HG02973 (cell line): ENCODE data around the gene HPSE2.
"Not testable (repeated sequence)": the region's sequence is repeated elsewhere in the genome, so short reads cannot be mapped to it uniquely, and the experiment has no call there.

Experiments
- ATAC-seq: cut with Tn5 transposase; IDR thresholded peaks from one replicate; pipeline ENCODE4 v1.9.1; 2021; ENCODE audit warnings: moderate library complexity; ENCODE audit not compliant: unreplicated experiment

The HPSE2 gene

DNA sequence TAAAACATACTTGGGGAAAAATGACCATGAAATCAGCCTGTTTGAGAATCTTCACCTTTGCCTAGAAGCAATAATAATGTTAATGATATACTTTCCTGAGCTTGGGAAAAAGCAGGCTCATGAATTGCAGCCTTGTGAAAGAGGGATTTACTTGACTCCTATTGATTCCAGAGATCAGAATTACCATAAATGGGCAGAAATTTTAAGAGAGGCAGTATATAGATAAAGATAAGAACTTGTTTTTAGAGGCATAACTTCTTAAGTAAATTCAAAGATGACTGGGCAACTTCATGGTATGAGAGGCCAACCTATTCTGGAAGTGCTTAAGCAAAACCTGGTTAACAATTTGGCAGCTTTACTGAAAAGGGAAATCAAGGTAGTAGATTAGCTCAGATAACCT is 225.4 kb downstream of the HPSE2 start:
- no peak for ATAC-seq

DNA sequence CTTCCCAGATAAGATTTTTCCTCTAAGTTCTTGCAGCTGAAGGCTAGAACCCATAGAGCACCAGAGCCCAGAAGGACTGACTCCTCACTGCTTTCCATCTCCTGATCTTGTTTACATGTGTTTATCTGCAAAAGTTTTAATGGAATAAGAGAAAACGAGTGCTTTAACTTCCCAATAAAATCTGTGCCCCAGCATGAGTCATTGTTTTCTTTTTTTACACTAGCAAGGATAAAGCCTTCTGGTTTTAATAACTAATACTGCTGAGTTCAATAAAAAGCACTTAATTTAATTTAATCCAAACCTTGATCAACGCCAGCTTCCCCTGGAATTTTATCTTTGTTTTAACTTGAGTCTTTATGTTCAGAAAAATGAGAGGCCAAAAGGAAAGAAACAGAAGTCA is 227.6 kb downstream of the HPSE2 start:
- ATAC-seq = no peak

DNA sequence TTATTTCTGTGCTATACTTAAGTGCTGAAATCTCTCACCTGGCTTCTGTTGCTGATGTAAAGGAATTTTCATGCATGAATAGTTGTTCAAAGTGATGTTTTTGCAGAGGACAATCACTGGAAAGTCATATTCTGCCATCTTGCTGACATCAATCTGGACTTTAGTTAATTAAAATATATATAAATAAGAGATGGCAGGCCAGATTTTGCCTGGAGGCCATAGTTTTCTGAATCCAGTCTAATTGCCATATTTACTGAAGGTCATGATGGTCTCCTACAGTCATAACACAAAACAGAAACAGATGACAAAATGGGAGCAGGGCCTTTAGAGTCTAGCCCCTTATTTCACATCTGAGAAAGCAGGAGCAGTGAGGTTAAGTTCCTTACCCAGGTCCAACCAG is 228.2 kb downstream of the HPSE2 start:
- no peak for ATAC-seq

DNA sequence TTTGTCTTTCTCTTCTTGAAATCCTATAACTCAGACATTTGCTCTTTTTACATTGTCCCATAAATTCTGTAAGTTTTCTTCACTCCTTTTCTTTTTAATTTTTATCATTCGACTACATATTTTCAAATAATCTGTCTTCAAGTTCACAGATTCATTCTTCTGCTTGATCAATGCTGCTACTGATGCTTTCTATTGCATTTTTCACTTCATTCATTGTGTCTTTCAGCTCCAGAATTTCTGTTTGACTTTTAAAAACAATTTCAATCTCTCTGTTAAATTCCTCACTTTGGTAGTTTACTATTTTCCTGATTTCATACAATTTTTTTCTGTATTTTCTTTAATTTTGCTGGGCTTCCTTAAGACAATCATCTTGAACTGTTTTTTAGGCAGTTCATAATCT is 230.4 kb downstream of the HPSE2 start:
- no peak for ATAC-seq

DNA sequence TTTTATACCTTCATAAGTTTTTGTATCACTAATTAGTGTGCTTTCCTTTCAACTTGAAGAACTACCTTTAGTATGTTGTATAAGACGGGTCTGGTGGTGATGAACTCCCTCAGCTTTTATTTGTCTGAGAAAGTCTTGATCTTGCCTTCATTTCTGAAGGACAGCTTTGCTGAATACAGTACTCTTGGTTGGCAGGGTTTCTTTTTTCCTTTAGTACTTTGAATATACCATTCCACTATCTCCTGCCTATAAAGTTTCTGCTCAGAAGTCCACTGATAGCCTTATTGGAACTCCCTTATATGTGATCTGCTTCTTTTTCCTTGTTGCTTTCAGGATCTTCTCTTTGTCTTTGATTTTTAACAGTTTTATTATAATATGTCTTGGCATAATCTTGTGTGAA is 230.9 kb downstream of the HPSE2 start:
- ATAC-seq = no peak

DNA sequence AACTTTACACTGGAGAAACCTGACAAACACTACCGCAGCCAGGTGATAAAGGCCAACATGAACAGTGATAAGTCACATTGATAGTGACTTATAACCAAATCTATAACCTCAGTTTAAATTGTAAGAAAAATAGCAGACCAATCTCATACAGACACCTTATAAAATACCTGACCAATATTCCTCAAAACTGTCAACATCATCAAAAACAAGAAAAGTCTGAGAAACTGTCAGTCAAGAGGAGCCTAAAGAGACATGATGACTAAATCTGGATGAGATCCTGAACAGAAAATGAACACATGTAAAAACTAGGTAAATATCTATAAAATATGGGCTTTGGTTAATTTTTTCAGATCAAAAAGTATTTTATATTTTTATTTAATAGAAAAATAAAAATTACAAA is 233.3 kb downstream of the HPSE2 start:
- no peak for ATAC-seq

DNA sequence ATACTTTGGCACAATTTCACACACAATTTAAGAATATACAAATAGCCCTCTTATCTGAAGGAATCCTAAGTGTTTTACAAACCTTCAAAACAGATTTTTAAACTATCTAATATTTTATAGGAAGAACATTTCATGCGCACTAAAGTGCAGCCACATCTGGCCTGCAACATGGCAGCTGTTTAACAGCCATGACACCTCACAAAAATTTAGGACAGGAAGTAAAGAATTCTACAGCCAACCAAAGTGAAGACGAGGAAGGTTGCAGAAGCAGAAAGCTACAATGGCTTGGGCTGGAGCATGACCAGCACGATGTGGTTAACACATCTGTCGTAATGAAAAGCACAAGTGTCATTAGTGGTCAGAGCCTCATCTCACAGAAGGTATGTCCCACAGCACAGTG is 238.1 kb downstream of the HPSE2 start:
- ATAC-seq = no peak

DNA sequence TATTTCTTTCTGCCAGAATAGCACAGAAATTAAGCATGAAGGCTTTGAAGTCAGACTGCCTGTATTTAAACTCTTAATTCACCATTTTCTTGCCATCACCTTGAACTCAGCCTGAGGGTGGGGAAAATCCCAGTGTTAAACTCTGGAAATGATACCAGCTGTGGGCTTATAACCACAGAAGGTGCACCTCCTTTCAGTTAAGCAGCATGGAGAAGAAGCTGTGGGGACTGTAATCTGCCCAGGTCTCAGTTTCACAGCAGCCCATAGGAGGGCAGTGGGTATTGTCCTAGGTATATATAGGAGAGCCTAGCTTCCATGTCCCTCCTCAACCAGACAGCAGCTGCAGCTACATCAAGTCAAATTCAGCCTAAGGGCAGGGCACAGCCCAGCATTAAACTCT is 241.6 kb downstream of the HPSE2 start:
- no peak for ATAC-seq

DNA sequence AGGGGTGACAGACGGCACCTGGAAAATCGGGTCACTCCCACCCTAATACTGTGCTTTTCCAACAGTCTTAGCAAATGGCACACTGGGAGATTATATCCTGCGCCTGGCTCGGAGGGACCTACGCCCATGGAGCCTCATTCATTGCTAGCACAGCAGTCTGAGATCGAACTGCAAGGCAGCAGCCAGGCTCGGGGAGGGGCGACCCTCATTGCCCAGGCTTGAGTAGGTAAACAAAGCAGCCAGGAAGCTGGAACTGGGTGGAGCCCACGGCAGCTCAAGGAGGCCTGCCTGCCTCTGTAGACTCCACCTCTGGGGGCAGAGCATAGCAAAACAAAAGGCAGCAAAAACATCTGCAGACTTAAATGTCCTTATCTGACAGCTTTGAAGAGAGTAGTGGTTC is 251.9 kb downstream of the HPSE2 start:
- not testable (repeated sequence) for ATAC-seq

DNA sequence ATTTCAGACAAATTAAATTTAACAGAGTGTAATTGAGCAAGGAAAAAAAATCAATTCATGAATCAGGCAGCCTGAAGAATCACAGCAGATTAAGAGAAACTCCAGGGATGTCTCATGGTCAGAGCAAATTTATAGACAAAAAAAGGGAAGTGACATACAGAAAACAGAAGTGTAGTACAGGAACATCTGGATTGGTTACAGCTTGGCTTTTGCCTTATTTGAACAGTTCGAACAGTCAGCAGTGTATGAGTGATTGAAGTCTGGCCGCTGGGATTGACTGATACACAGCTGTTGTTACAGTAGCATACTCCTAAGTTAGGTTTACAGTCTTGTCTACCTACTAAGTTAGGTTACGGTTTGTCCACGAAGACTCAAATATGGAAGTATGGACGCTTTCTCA is 255.3 kb downstream of the HPSE2 start:
- ATAC-seq = no peak

DNA sequence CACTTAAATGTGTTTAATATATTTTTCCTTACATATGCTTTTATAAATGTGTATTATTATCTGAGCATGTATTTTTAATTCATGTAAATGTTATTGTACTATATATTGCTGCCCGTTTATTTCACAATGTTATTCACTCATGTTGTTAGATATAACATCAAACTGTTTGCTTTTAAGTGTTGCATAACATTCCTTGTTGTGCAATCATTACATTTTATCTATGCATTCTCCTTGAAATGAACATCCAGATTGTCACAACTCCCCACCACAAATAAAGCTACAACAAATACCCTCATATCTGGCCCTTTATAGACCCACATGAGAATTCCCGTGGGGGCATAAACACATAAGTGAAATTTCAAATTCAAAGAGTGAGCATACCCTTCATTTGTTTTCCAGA is 264.2 kb downstream of the HPSE2 start:
- ATAC-seq = no peak

DNA sequence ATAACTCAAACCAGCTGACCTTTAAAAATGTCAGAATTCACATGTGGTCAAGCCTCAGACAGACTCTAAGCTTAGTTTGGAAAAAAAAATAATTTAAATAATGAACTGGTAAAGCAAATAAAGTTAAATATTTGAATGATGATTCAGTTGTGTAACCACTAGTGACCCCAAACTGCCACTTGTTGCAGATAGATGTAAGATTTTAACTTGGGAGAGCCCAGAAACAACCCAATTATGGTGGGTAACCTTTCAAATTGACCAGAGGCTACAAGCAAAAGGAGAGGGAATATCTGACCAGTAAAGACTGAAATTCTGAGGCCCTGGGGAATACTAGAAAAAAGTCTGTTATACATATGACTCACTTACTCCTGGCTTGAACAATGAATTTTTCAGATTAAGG is 268.1 kb downstream of the HPSE2 start:
- ATAC-seq = no peak

DNA sequence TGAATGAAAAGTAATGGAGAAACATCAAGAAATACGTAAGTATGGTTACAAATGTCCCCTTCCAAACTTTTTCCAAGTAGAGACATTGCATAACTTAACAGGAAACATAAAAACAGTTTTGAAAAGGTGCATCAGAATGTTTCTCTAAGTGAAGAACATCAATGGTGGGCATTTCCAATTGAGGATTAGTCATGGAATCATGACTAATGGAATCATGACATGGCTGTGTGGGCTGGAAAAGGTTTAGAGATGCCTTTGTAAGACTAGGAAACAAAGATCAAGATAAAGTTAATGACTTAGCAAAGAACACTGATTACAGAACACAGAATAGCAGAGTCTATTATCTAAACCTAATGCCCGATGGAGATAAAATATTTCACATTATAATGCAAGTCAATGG is 272.0 kb downstream of the HPSE2 start:
- ATAC-seq = no peak

DNA sequence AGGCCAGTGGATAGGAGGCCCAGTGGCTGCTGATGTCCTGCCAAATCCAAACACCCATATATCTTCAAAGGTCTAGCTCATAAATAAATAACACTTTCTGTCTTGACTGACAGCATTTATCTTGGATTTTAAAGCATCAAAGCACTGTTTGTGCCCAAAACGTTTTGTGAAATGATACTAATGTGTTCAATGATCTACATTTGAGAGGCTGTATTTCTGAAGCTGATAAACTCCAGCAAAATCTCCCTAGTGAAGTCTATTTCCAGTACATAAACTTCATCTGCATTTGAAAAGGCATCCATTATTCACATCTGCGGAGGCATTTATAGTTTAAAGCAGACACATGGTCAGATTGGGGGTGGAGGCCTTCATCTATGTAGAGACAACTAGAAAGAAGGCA is 276.3 kb downstream of the HPSE2 start:
- no peak for ATAC-seq

DNA sequence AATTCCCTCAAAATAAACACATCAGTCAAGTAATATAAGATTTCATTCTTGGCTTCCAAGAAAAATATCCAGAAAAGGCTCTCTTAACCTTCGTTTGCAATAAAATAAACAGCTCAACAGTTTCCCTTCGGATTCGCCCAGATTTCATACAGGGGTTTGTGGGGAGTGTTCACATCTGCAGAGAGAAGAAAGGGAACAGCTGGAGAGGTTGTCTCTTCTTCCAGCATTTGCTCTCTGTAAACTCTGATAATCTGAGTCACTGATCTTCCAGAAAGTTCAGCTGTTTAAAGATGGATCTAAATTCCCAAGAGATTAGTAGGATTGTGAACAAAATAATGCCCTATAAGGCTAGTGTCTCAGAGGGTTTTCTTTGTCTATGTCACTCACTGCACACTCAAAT is 277.9 kb downstream of the HPSE2 start:
- no peak for ATAC-seq

DNA sequence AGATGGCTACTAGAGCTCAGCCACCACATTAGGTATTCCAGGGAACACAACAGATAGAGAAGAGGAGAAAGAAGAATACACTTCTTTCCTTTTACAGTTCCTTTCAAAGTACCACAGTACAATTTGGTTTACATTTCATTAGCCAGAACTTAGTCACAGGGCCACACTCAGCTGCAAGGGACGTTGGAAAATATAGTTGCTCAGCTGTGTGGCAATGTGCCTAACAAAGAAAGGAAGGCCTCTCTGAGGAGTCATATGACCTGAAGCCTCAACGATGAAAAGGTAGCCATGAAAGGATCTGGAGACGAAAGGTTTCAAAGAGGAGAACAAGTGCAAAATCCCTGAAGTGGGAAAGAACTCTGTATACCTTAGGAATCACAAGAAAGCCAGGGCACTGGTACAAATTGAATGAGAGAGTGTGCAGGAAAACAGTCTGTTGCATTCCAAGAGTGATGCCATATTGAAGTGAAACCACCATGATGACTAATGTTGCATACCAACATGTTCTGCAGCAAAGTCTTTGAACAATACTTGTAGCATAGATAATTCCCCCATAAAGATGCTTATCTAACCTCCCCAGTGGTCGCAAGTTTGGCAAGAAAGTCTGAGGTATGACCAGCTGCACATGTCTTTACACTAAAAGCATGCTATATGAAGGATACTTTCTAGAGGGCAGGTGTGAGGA is 278.9 kb downstream of the HPSE2 start:
- ATAC-seq = no peak

DNA sequence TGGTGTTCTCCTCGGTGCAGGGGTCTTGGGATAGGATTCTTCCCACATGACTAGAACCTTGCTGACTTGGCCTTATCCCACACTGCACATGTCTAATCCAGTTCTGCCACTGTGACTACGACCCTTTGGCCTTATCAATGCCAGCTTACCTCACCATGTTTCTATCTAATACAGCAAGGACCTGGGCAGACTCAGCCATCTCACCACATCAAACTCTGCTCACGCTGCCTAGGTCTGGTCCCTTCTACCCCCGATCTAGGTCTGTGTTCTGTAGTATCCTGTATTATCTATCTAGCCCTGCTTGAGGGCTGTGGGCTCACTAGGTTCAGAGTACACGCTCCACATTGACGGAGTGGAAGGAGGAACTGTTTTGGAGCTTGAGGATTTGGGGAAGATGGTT is 282.4 kb downstream of the HPSE2 start:
- no peak for ATAC-seq

DNA sequence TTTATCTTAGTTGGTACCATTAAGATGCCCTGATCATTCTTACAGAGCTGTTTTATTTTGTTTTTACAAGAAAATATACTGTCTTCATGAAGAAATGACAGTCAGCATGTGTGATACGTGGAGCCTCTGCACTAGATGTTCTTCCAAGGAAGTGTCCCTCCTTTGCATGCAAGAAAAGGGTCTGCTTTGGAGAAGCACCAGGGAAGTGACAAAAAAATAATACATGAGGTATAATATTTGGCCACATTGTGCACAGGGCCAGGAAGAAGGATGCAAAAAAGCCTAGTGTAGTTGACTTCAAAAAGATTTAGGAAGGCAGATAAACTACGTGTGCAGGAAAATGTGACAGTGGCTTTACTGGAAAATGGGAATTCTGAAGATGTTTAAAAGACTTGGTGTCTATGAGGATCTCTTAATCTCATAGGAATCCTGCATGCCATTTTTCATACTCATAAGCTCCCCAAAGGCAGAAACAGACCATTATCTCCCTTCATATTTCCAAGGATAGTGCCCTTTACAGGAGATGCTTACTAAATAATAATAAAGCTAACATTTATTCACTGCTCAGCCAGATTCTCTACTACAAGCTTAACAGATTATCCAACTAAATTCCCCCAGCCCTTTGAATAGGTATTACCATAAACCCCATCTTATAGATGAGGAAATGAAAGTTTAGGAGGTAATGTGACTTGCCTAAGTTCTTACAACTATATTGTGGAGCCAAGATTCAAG is 284.2 kb downstream of the HPSE2 start:
- no peak for ATAC-seq

DNA sequence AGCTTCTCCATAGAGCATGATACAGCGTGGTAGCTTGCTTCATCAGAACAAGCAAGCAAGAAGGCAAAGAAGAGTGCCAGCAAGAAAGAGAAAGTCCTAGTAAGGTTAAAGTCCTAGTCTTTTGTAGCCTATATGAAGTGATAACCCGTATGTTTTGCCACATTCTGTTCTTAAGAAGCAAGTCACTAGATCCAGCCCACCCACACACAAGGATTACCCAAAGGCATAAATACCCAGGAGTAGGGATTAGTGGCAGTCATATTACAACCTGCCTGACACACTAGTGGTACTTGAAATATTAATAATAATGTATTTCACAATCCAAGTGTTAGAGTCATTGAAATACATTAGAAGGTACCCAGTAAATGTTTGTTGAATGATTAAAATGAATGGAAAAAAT is 285.5 kb downstream of the HPSE2 start:
- ATAC-seq = no peak

DNA sequence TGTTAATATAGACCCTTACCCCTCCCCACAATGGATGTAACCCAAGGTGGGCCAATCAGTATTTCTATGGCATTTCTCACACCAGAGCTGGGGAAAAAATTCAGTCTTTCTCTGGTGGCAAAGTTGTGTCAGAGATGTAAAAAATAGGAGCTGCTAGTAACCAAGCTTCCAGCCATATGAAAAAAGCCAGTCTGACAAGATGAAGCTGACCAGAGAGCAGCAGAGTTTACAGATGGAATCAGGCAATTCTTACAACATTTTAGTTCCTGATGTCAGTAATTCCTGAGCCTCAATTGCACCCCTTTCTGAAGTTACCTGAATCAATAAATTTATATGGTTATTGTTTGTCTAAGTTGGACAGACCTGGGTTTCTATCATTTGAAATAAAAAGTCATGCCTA is 286.3 kb downstream of the HPSE2 start:
- ATAC-seq = no peak

DNA sequence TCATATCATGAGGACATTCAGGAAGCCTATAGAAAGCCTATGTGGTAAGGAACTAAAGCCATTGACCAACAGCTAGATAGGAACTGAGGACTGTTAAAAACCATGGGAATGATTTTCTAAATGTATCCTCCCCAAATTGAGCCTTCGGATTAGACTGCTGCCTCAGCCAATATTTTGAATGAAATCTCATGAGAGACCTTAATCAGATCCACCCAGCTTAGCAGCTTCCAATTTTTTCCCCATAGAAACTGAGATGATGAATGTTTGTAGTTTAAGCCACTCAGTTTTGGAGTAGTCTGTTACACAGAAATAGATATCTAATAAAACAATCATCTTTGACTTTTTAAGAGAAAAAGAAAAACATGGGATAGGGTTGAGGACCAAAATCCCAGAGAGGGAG is 292.0 kb downstream of the HPSE2 start:
- no peak for ATAC-seq

DNA sequence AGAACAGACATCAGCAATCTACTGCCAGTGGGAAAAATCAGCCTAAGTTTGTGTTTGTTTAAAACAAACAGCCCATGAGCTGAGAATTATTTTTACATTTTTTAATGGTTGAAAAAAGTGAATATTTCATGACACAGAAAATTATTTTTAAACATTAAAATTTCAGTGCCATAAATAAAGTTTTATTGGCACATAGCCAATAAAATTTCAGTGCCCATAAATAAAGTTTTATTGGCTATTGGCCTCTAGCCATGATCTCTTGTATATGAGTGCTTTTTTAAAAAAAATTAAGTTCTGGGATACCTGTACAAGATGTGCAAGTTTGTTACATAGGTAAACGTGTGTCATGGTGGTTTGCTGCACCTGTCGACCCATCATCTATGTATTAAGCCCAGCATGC is 305.9 kb downstream of the HPSE2 start:
- ATAC-seq = no peak

DNA sequence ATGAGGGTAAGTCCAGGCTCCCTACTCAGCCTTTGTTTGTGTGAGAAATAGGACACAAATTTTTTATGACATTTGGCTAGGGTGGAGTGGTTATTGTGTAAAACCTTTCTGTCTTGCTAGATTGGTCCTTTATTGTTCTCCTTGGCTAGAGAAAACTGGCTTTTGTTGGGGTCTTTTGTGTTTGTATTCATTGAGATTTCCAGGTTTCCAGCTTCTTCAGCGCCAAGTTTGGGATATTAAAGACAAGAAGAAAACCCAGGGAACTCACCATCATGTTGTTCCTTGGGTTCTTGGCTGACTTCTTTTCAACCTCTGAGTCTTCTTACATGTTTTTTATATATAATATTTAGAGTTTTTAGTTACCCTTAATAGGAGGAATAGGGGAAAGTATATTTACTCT is 310.0 kb downstream of the HPSE2 start:
- ATAC-seq = no peak
